ENCODE measurements around the gene NAIF1.
A peak's percentile ranks its signal among the peaks of the same experiment; 100 is the strongest.
"Not testable (repeated sequence)": the region's sequence is repeated elsewhere in the genome, so short reads cannot be mapped to it uniquely, and the experiment has no call there.

Gene NAIF1

DNA sequence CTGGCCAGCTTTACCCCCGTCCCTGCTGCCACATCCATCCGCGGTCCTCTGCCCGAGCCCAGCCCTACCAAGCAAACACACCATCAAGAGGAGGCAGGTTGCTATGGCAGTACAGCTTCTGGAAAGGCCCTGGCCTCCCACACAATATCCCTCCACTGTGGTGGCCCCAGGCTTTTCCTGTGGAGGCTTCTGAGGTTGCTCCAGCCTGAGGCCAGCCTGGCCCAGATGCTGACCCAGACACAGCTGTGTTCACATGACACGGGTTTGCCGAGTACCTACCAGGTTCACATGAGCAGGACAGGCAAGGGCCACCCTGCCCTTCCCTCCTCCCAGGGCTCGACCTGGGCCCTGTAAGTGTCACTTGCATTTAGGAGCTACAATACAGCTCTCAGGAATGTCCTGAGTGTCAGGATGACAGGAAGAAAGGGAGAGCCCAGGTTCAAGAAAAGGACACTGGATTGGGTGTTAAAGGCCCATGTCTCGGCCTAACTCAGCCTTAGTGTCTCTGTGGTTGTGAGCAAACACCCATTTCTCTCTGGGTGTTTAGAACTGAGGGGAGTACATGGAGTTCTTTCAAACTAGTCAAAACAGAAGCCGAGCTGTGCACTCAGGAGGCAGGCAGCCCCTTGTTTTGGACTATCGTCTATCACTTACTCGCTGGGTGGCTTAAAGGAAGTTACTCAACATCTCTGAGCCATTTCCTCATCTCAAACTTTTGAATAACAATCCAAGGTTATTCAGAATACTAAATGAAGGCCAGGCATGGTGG is 40.2 kb downstream of the NAIF1 start:
- H3K9me3 Mint-ChIP-seq = no peaks in the 10 kb centered on the region
- H3K36me3 Mint-ChIP-seq = peaks cover 6% of the 10 kb centered on the region
- CTCF ChIA-PET = interaction anchor here (0.8 to 6.3 kb wide), 8 partner anchors 8 to 90 kb away, joined by 3 to 35 read pairs (median 8); partner anchors contain the start of gene EEIG1
- H3K4me3 Mint-ChIP-seq = peak overlapping the region; percentile 87
- peak; percentile 61 for DNase-seq
- peak overlapping the region; percentile 99 for H3K27ac Mint-ChIP-seq
- H3K4me1 Mint-ChIP-seq = peaks cover 94% of the 10 kb centered on the region
- peaks cover 7% of the 10 kb centered on the region for H3K27me3 Mint-ChIP-seq

DNA sequence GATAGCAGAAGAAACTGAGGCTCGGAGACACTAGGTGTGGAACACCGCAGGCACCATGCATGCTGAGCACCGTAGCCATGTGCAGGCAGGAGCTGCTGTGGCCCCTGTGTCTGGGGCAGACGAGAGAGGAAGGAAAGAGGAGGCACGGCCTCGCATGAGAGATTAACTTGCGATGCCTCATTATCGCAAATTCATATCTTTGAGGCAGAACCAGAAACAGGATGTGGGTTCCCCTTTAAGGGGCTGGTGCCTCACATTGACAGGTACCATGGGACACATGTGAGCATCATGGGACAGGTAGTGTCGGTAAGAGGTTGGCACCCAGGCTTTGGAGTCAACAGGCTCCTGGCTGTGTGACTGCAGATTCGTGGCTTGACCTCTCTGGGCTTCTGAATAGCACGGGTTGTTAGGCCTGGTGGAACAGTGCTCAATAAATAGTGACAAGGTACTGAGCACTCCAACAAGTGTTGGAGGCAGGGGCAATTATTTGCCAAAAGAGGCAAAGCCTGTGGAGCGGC is 40.8 kb downstream of the NAIF1 start:
- Mint-ChIP-seq H3K27me3 (peaks cover 7% of the 10 kb centered on the region), H3K4me3 (peak overlapping the region; percentile 87), H3K9me3 (no peaks in the 10 kb centered on the region), H3K36me3 (peaks cover 6% of the 10 kb centered on the region), H3K4me1 (peaks cover 94% of the 10 kb centered on the region), H3K27ac (peak overlapping the region; percentile 99)
- CTCF ChIA-PET = interaction anchor here (0.8 to 6.3 kb wide), 9 partner anchors 9 to 91 kb away, joined by 3 to 35 read pairs (median 6); partner anchors contain the start of gene EEIG1
- DNase-seq = peak; percentile 90

DNA sequence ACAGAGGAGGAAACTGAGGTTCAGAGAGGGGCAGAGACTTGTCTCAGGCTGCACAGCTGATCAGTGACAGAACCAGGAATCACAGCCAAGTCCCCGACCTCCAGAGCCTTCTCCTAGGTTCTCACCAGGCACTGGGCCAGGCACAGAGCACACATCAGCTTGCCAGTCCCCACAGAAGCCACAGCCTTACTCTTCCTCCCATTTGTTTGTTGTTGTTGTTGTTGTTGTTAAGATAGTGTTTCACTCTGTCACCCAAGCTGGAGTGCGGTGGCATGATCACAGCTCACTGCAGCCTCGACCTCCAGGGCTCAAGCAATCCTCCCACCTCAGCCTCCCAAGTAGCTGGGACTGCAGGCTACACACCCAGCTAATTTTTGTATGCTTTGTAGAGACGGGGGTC is 41.4 kb downstream of the NAIF1 start:
- Mint-ChIP-seq H3K36me3 (peaks cover 4% of the 10 kb centered on the region), H3K4me1 (peaks cover 94% of the 10 kb centered on the region), H3K27me3 (peaks cover 7% of the 10 kb centered on the region), H3K27ac (peak overlapping the region; percentile 99), H3K9me3 (no peaks in the 10 kb centered on the region), H3K4me3 (peak overlapping the region; percentile 87)
- DNase-seq = peak; percentile 53
- CTCF ChIA-PET = interaction anchor here (0.8 to 6.3 kb wide), 8 partner anchors 9 to 92 kb away, joined by 3 to 35 read pairs (median 8); partner anchors contain the start of gene EEIG1

DNA sequence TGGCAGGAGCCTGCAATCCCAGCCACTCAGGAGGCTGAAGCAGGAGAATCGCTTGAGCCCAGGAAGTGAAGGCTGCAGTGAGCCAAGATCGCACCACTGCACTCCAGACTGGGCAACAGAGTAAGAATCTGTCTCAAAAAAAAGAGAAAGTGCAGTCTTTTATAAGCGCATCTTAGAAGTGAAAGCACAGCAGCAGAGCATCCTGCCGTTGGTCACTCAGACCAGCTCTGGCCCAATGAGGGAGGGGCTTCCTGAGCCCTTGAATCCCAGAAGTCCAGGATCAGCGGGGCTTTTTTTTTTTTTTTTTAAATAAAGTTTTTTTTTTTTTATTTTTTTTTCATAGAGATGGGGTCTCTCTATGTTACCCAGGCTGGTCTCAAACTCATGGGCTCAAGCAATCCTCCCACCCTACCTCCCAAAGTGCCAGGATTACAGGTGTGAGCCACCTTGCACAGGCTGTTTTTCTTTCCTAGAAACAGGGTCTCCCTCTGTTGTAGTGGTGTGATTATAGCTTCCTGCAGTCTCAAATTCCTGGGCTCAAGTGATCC is 42.3 kb downstream of the NAIF1 start:
- DNase-seq = peak; percentile 52
- no peaks in the 10 kb centered on the region for H3K9me3 Mint-ChIP-seq
- peak overlapping the region; percentile 87 for H3K4me3 Mint-ChIP-seq
- peaks cover 3% of the 10 kb centered on the region for H3K36me3 Mint-ChIP-seq
- CTCF ChIA-PET = interaction anchor here (1.9 to 6.3 kb wide), 4 partner anchors 10 to 82 kb away, joined by 5 to 35 read pairs (median 27); no protein-coding TSS in a partner anchor
- peaks cover 7% of the 10 kb centered on the region for H3K27me3 Mint-ChIP-seq
- H3K4me1 Mint-ChIP-seq = peaks cover 94% of the 10 kb centered on the region
- H3K27ac Mint-ChIP-seq = peak overlapping the region; percentile 99

DNA sequence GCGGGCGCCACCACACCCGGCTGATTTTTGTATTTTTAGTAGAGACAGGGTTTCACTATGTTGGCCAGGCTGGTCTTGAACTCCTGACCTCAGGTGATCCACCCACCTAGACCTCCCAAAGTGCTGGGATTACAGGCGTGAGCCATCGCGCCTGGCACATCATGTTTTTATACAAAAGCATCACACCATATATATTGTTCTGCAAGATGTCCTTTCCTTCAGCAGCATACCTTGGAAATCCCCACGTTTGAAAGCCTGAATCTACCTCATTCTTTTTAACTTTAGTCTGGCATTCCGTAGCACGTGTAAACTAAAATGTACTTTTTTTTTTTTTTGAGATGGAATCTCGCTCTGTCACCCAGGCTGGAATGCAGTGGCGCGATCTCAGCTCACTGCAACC is 43.4 kb downstream of the NAIF1 start:
- H3K36me3 Mint-ChIP-seq, H3K27me3 Mint-ChIP-seq, H3K9me3 Mint-ChIP-seq, H3K4me3 Mint-ChIP-seq, DNase-seq: not testable (repeated sequence)
- peaks cover 88% of the 10 kb centered on the region for H3K4me1 Mint-ChIP-seq
- H3K27ac Mint-ChIP-seq = peak overlapping the region; percentile 99
- CTCF ChIA-PET = interaction anchor here (4.3 kb wide), 1 partner anchor 11 kb away, joined by 25 read pairs; no protein-coding TSS in a partner anchor

DNA sequence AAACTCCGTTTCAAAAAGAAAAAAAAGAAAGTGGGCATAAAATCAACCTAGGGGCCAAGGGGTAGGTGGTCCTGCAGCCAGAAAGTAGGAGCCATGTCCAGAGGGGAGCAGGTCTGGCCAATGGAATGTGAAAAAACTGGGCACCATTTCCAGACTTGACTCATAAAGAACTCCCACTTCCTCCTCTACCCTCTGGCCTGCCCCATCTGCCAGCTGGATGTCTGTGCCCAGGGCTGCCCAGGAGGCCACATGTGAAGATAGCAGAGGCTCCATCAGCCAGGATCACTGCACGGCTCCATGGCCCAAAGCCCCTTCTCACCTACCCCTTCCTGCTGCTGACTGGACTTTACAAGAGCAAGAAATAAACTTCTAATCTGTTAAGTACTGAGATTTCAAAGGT is 44.2 kb downstream of the NAIF1 start:
- Mint-ChIP-seq H3K4me1 (peaks cover 80% of the 10 kb centered on the region), H3K27me3 (peaks cover 7% of the 10 kb centered on the region), H3K9me3 (no peaks in the 10 kb centered on the region), H3K27ac (peak overlapping the region; percentile 67), H3K36me3 (peaks cover 2% of the 10 kb centered on the region), H3K4me3 (no peak overlapping the region)
- CTCF ChIA-PET = interaction anchor here (0.7 to 4.3 kb wide), 3 partner anchors 11 to 43 kb away, joined by 3 to 25 read pairs (median 12); no protein-coding TSS in a partner anchor
- no peak for DNase-seq

DNA sequence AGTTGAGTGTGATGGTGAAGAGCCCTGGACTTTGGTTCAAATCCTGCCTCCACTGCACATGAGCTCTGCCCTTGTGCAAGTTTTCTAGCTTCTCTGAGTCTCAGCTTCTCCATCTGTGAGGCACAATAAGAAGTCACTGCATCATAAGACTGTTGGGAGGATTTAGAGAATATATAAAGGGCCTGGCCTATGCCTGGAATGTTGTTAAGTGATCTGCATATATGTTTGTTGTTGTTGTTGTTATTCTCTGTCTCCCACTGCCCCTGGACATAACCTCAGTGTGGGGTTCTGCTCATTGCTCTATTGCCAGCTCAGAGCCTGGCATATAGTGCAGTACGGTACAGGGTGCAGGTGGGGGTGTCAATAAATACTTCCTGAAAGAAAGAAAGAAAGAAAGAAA is 46.0 kb downstream of the NAIF1 start:
- Mint-ChIP-seq H3K9me3 (no peaks in the 10 kb centered on the region), H3K4me1 (peaks cover 65% of the 10 kb centered on the region), H3K4me3 (no peak overlapping the region), H3K27ac (peak overlapping the region; percentile 44), H3K36me3 (peaks cover 2% of the 10 kb centered on the region), H3K27me3 (peaks cover 7% of the 10 kb centered on the region)
- DNase-seq = no peak
- CTCF ChIA-PET = interaction anchor here (0.7 to 2.1 kb wide), 3 partner anchors 13 to 40 kb away, joined by 3 to 12 read pairs (median 4); partner anchors contain the start of gene EEIG1

DNA sequence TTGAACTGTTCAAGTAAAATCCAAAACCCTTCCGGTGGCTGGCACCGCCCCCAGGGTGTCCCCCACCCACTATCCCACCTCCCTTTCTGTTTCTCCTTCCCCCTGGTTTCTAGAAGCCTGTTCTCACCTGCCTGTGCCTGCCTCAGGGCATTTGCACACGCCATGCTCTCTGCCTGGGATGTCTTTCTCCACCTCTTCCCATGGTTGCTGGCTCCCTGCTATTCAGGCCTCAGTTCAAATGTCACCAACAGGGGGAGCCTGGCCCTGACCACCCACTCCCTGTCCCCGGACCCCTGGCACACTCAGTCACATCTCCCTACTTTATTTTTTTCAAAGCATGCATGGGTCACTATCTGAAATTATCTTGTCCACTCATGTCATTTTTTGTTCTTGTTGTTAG is 46.4 kb downstream of the NAIF1 start:
- no peak for DNase-seq
- H3K27me3 Mint-ChIP-seq = peaks cover 7% of the 10 kb centered on the region
- no peak overlapping the region for H3K27ac Mint-ChIP-seq
- no peak overlapping the region for H3K4me3 Mint-ChIP-seq
- CTCF ChIA-PET = interaction anchor here (0.7 to 2.1 kb wide), 3 partner anchors 13 to 40 kb away, joined by 3 to 12 read pairs (median 4); partner anchors contain the start of gene EEIG1
- peaks cover 63% of the 10 kb centered on the region for H3K4me1 Mint-ChIP-seq
- peaks cover 2% of the 10 kb centered on the region for H3K36me3 Mint-ChIP-seq
- no peaks in the 10 kb centered on the region for H3K9me3 Mint-ChIP-seq

DNA sequence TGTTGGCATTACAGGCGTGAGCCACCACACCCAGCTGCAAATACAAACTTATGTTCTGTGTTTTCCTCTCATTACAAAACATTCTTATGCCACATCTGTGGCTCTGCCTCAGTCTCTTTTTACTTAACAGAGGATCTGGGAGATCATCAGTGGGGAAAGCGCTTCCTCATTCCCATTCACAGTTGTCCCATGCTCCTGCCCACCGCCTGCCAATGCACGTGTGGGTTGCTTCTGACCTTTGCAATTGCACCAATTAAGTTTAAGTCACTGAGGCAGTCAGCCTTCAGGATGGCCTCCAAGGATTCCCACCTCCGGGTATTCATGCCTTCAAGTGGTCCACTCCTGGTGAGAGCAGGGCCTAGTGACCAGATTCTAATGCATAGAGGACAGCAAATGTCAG is 51.4 kb downstream of the NAIF1 start:
- Mint-ChIP-seq H3K4me1 (peaks cover 37% of the 10 kb centered on the region), H3K4me3 (no peak overlapping the region), H3K9me3 (no peaks in the 10 kb centered on the region), H3K27me3 (no peaks in the 10 kb centered on the region), H3K36me3 (no peaks in the 10 kb centered on the region), H3K27ac (no peak overlapping the region)
- CTCF ChIA-PET = no interaction called here
- no peak for DNase-seq
